GM04504 (cell line): ENCODE results near the gene ANO9.
"Not testable (repeated sequence)": the region's sequence is repeated elsewhere in the genome, so short reads cannot be mapped to it uniquely, and the experiment has no call there.

Experiments used
- DNase-seq: peaks from one replicate; pipeline ENCODE4 v3.0.0-alpha.2; 2012; ENCODE audit warnings: low read depth

Gene ANO9

GRCh38 chr11:403021-403760 is 38.6 kb downstream of the ANO9 start:
- no peak for DNase-seq

DNA sequence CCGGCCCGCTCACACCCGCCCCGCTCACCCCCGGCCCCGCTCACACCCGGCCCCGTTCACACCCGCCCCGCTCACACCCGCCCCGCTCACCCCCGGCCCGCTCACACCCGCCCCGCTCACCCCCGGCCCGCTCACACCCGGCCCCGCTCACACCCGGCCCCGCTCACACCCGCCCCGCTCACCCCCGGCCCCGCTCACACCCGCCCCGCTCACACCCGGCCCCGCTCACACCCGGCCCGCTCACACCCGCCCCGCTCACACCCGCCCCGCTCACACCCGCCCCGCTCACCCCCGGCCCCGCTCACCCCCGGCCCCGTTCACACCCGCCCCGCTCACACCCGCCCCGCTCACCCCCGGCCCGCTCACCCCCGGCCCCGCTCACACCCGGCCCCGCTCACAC is 40.6 kb downstream of the ANO9 start:
- not testable (repeated sequence) for DNase-seq

GRCh38 chr11:400241-400689 is 41.5 kb downstream of the ANO9 start:
- DNase-seq = no peak

GRCh38 chr11:399731-400211 is 42.0 kb downstream of the ANO9 start:
- DNase-seq = no peak

GRCh38 chr11:398826-399225 is 43.0 kb downstream of the ANO9 start:
- DNase-seq = no peak

DNA sequence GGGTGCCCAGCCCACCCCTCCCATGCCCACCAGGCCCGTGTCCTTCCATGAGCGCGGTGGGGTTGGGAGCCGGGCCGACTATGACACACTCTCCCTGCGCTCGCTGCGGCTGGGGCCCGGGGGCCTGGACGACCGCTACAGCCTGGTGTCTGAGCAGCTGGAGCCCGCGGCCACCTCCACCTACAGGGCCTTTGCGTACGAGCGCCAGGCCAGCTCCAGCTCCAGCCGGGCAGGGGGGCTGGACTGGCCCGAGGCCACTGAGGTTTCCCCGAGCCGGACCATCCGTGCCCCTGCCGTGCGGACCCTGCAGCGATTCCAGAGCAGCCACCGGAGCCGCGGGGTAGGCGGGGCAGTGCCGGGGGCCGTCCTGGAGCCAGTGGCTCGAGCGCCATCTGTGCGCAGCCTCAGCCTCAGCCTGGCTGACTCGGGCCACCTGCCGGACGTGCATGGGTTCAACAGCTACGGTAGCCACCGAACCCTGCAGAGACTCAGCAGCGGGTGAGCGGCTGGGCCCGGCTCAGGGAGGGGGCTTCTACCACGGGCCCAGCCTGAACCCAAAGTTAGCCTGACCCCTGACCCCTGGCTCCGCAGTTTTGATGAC is 44.8 kb downstream of the ANO9 start:
- DNase-seq = peak; percentile 36

GRCh38 chr11:396511-396947 is 45.3 kb downstream of the ANO9 start:
- no peak for DNase-seq

- no peak for DNase-seq
These were observed 45.9 kb downstream of the ANO9 start for GRCh38 chr11:395866-396265.

- no peak for DNase-seq
These were observed 46.8 kb downstream of the ANO9 start for GRCh38 chr11:394858-395655.

- no peak for DNase-seq
These were observed 47.6 kb downstream of the ANO9 start, which contains the start of gene PKP3 for GRCh38 chr11:394034-394857. TSS of gene PKP3 (plus strand) at chr11:394209. CDS start at chr11:394293, 84 bp downstream.

DNA sequence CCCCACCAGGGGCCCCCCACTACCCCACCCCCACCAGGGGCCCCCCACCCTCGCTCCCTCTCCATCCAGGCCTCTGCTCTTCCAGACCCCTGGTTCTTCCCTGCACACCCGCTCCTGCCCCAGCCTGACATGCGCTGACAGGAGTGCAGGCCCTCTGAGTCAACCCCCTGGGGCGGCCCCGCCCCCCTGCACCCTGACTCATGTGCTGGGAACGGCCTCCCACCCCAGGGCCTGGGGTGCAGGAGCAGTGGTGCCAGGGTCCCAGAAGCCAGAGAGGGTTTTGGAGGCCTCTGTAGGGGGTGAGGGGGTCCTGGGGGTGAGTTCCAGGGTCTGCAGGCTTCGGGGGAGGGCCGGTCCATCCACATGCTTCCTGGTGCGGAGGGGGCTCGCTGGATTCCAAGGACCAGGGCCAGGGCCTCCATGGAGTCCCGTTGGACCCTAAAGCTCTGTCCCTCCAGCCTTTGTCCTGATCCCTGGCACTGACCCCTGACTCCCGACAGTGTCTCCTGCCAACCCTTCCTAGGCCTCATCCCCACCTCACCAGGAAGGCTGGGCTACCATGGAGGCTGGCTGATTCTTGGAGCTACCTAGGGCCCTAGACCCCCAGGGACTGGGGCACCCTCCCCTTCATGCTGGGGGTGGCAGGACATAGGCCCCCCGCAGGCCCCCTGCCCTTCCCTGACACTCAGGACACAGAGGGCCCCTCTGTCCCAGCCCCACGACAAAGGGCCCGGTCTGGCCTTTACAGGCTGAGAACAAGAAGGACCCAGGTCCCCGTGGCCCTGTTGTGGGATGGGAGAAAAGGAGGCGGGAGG is 48.4 kb downstream of the ANO9 start:
- DNase-seq = peak; percentile 72

- no peak for DNase-seq
These were observed 49.6 kb downstream of the ANO9 start for GRCh38 chr11:392102-392777.

GRCh38 chr11:391117-392017 is 50.4 kb downstream of the ANO9 start:
- DNase-seq = no peak

- no peak for DNase-seq
These were observed 51.6 kb downstream of the ANO9 start for GRCh38 chr11:390175-390574.

DNA sequence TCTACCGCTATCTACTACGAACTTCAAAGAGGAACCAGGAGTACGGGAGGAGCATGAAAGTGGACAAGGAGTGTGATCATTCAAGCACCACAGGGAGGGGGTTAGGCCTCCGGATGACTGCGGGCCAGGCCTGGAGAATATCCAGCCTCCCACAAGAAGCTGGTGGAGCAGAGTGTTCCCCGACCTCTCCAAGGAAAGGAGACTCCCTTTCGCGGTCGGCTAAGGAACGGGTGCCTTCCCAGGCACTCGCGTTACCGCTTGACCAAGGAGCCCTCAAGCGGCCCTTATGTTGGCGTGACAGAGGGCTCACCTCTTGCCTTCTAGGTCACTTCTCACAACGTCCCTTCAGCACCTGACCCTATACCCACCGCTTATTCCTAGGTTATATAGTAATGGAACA is 52.4 kb downstream of the ANO9 start:
- DNase-seq = not testable (repeated sequence)

DNA sequence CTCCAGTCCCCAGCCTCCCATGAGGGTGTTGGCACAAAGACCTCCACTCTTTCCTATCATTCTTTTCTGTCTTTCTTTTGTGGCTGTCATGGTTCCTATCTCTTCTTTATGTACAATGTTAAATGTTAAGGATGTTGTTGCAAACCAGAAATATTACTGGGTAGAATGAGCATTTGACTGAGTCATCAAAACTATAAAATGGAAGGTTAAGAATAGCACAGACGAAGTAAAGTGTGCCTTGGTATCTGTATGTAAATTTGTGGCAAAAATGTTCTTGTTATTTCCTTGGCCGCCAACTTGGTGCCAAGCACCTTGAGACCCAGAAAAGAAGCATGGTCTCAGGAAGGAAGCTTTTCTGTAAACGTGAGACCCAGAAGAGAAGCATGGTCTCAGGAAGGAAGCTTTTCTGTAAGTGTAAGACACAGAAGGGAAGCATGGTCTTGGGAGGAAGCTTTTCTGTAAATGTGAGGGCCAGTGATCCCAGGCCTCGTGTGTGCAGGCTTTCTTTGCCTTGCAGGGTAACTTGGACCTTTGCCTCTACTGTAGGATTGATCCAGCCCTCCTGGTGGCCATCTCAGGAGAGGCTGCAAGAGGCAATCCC is 54.5 kb downstream of the ANO9 start:
- no peak for DNase-seq

DNA sequence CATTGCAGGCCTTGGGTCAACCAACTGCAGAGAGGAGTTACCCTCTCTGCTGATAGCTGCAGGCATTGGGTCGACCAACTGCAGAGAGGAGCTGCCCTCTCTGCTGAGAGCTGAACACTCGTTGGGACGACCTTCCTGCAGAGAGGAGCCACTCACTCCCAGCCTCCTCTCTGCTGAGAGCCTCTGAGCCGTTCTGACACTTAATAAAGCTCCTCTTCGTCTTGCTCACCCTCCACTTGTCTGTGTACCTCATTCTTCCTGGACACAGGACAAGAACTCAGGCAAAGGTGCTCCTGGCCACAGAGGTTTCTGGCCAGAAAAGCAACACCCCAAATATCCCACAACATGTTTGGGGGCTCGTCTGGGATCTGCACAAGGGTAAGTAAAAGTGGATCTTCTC is 55.3 kb downstream of the ANO9 start:
- no peak for DNase-seq

- DNase-seq = no peak
These were observed 56.0 kb downstream of the ANO9 start for GRCh38 chr11:385594-386351.
